Inflammatory macrophage treated with lipopolysaccharide for 1 hour (primary cell): ENCODE data around the gene CNPPD1.
A peak's percentile ranks its signal among the peaks of the same experiment; 100 is the strongest.

ENCODE experiments used
- DNase-seq, 2 donors: peaks; one replicate each; pipeline ENCODE4 v3.0.0-alpha.2; 2020 to 2022

The CNPPD1 gene

GRCh38 chr2:219176818-219177551 is at the start of gene CNPPD1:
Gene CNPPD1, minus strand, starts transcription at chr2:219176925. Its CDS starts 97 bp downstream, at chr2:219176828.
- DNase-seq = peak; percentile 77 to 81

- DNase-seq = peak; percentile 52 to 76
Observed at GRCh38 chr2:219225350-219225749, 48.6 kb upstream of the CNPPD1 start.

- DNase-seq = no peak
Observed at GRCh38 chr2:219223831-219224610, 47.3 kb upstream of the CNPPD1 start.

GRCh38 chr2:219221957-219222518 is 45.3 kb upstream of the CNPPD1 start:
- DNase-seq = no peak

GRCh38 chr2:219220652-219221402 is 44.1 kb upstream of the CNPPD1 start:
- DNase-seq = no peak

GRCh38 chr2:219219784-219220532 is 43.2 kb upstream of the CNPPD1 start:
- DNase-seq = no peak

GRCh38 chr2:219218732-219219701 is 42.3 kb upstream of the CNPPD1 start, which contains the start of gene ABCB6:
Gene ABCB6, minus strand, starts transcription at chr2:219218958. Its CDS starts 285 bp downstream, at chr2:219218673.
- peak; percentile 59 to 62 for DNase-seq

- peak; percentile 23 to 25 for DNase-seq
Observed at GRCh38 chr2:219218217-219218731, 41.5 kb upstream of the CNPPD1 start.

GRCh38 chr2:219216535-219216915 is 39.8 kb upstream of the CNPPD1 start:
- no peak for DNase-seq

- no peak for DNase-seq
Observed at GRCh38 chr2:219215871-219216534, 39.3 kb upstream of the CNPPD1 start.

- DNase-seq = no peak
Observed at GRCh38 chr2:219214786-219215185, 38.1 kb upstream of the CNPPD1 start.

GRCh38 chr2:219214141-219214540 is 37.4 kb upstream of the CNPPD1 start:
- DNase-seq = no peak

GRCh38 chr2:219213486-219214071 is 36.9 kb upstream of the CNPPD1 start:
- no peak for DNase-seq

- DNase-seq = no peak
Observed at GRCh38 chr2:219213026-219213415, 36.3 kb upstream of the CNPPD1 start.

- no peak for DNase-seq
Observed at GRCh38 chr2:219210886-219211362, 34.2 kb upstream of the CNPPD1 start.

- no peak for DNase-seq
Observed at GRCh38 chr2:219210196-219210885, 33.6 kb upstream of the CNPPD1 start.

GRCh38 chr2:219209236-219210195 is 32.8 kb upstream of the CNPPD1 start:
- no peak for DNase-seq
